ENCODE measurements around the gene MCTP2.

- TF ChIP-seq, protein P1, sequence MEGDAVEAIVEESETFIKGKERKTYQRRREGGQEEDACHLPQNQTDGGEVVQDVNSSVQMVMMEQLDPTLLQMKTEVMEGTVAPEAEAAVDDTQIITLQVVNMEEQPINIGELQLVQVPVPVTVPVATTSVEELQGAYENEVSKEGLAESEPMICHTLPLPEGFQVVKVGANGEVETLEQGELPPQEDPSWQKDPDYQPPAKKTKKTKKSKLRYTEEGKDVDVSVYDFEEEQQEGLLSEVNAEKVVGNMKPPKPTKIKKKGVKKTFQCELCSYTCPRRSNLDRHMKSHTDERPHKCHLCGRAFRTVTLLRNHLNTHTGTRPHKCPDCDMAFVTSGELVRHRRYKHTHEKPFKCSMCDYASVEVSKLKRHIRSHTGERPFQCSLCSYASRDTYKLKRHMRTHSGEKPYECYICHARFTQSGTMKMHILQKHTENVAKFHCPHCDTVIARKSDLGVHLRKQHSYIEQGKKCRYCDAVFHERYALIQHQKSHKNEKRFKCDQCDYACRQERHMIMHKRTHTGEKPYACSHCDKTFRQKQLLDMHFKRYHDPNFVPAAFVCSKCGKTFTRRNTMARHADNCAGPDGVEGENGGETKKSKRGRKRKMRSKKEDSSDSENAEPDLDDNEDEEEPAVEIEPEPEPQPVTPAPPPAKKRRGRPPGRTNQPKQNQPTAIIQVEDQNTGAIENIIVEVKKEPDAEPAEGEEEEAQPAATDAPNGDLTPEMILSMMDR (conservative IDR thresholded peaks at IDR 0.05): no peak
- no peak for TF ChIP-seq ZFX (IDR thresholded peaks at IDR 0.05)
Measured at GRCh38 chr15:94233441-94233840, 2.1 kb downstream of the MCTP2 start.

Data from C4-2B (cell line).